SK-N-SH treated with all-trans-retinoic acid at 6 μM for 48 hours (cell line): ENCODE data around the gene ZNF217.
"Not testable (repeated sequence)": the region's sequence is repeated elsewhere in the genome, so short reads cannot be mapped to it uniquely, and the experiment has no call there.

Experiments
- ATAC-seq: fragments of 200-7000 bp; cut with Tn5 transposase; 3 replicates; pipeline ENCODE4 v1.9.1; 2020; ENCODE audit warnings: mild to moderate bottlenecking, moderate library complexity
- ARNTL ChIP-seq: fragments of 450-650 bp; formaldehyde crosslinking; IDR thresholded peaks from 2 replicates; pipeline ENCODE4 v1.5.0; 2020; ENCODE audit warnings: low read depth, mild to moderate bottlenecking, moderate library complexity, borderline replicate concordance
- BACH2 ChIP-seq: fragments of 250-450 bp; sonication (Bioruptor Pico); IDR thresholded peaks from 2 replicates; pipeline ENCODE4 v1.9.0; 2021; ENCODE audit warnings: mild to moderate bottlenecking, borderline replicate concordance
- CREB5 ChIP-seq: fragments of 250-450 bp; sonication (Bioruptor Pico); IDR thresholded peaks from 2 replicates; pipeline ENCODE4 v1.5.1; 2020; ENCODE audit warnings: low read depth, mild to moderate bottlenecking, moderate library complexity
- CSDC2 ChIP-seq: fragments of 250-450 bp; sonication (Bioruptor Pico); IDR thresholded peaks from 2 replicates; pipeline ENCODE4 v1.5.0; 2020; ENCODE audit warnings: mild to moderate bottlenecking, moderate library complexity
- CSRNP3 ChIP-seq: fragments of 250-450 bp; sonication (Bioruptor Pico); IDR thresholded peaks from 2 replicates; pipeline ENCODE4 v1.5.1; 2021; ENCODE audit warnings: mild to moderate bottlenecking, moderate library complexity
- ESRRG ChIP-seq: fragments of 250-450 bp; sonication (Bioruptor Pico); IDR thresholded peaks from 2 replicates; pipeline ENCODE4 v1.6.1; 2021; ENCODE audit warnings: mild to moderate bottlenecking
- ISL1 ChIP-seq: fragments of 250-450 bp; sonication (Bioruptor Pico); IDR thresholded peaks from 2 replicates; pipeline ENCODE4 v2.1.2; 2022; ENCODE audit warnings: mild to moderate bottlenecking, moderate library complexity
- OSR1 ChIP-seq: fragments of 250-450 bp; sonication (Bioruptor Pico); IDR thresholded peaks from 2 replicates; pipeline ENCODE4 v1.8.0; 2022; ENCODE audit warnings: moderate library complexity, mild to moderate bottlenecking, inconsistent platforms
- PATZ1 ChIP-seq: fragments of 250-450 bp; sonication (Bioruptor Pico); IDR thresholded peaks from 2 replicates; pipeline ENCODE4 v1.8.0; 2020; ENCODE audit warnings: mild to moderate bottlenecking, moderate library complexity, borderline replicate concordance
- POU6F1 ChIP-seq: fragments of 250-450 bp; sonication (Bioruptor Pico); IDR thresholded peaks from 2 replicates; pipeline ENCODE4 v1.8.0; 2021; ENCODE audit warnings: low read depth, mild to moderate bottlenecking, moderate library complexity, borderline replicate concordance
- RARB ChIP-seq: fragments of 250-450 bp; sonication (Bioruptor Pico); IDR thresholded peaks from 2 replicates; pipeline ENCODE4 v1.8.0; 2021; ENCODE audit warnings: mild to moderate bottlenecking, moderate library complexity
- SNAI2 ChIP-seq: fragments of 250-450 bp; sonication (Bioruptor Pico); IDR thresholded peaks from 2 replicates; pipeline ENCODE4 v1.5.0; 2020; ENCODE audit warnings: mild to moderate bottlenecking, moderate library complexity
- TCF4 ChIP-seq: fragments of 250-450 bp; sonication (Bioruptor Pico); IDR thresholded peaks from 2 replicates; pipeline ENCODE4 v1.8.0; 2021; ENCODE audit warnings: mild to moderate bottlenecking, moderate library complexity, borderline replicate concordance
- TSHZ2 ChIP-seq: fragments of 250-450 bp; sonication (Bioruptor Pico); IDR thresholded peaks from 2 replicates; pipeline ENCODE4 v1.5.0; 2020; ENCODE audit warnings: mild to moderate bottlenecking, moderate library complexity
- ZC3H10 ChIP-seq: fragments of 250-450 bp; sonication (Bioruptor Pico); IDR thresholded peaks from 2 replicates; pipeline ENCODE4 v1.5.1; 2021; ENCODE audit warnings: mild to moderate bottlenecking, moderate library complexity
- ZFP3 ChIP-seq: fragments of 250-450 bp; sonication (Bioruptor Pico); IDR thresholded peaks from 2 replicates; pipeline ENCODE4 v1.5.0; 2020; ENCODE audit warnings: mild to moderate bottlenecking, moderate library complexity
- ZFP30 ChIP-seq: fragments of 450-650 bp; formaldehyde crosslinking; IDR thresholded peaks from 2 replicates; pipeline ENCODE4 v1.5.0; 2022; ENCODE audit warnings: mild to moderate bottlenecking, moderate library complexity
- ZNF565 ChIP-seq: fragments of 450-650 bp; formaldehyde crosslinking; conservative IDR thresholded peaks from 2 replicates; pipeline ENCODE4 v1.5.0; 2020; ENCODE audit warnings: low read depth, mild to moderate bottlenecking, moderate library complexity
- ZNF70 ChIP-seq: fragments of 450-650 bp; formaldehyde crosslinking; IDR thresholded peaks from 2 replicates; pipeline ENCODE4 v1.5.0; 2020; ENCODE audit warnings: mild to moderate bottlenecking, moderate library complexity
- ZNF8 ChIP-seq: fragments of 450-650 bp; formaldehyde crosslinking; IDR thresholded peaks from 2 replicates; pipeline ENCODE4 v1.5.0; 2020; ENCODE audit warnings: mild to moderate bottlenecking, moderate library complexity

ZNF217 gene

GRCh38 chr20:53621482-53622246 lies 28.0 kb upstream of the ZNF217 start:
- TF ChIP-seq ZNF70 (CRISPR knock-in tag) (no peak), SNAI2 (CRISPR knock-in tag) (no peak), ISL1 (CRISPR knock-in tag) (peak; percentile 78), ZFP3 (CRISPR knock-in tag) (peak; percentile 72), ZFP30 (CRISPR knock-in tag) (no peak), POU6F1 (CRISPR knock-in tag) (no peak), CSDC2 (CRISPR knock-in tag) (peak; percentile 55; the same call in 1 of the 2 replicates), ARNTL (CRISPR knock-in tag) (no peak), ZC3H10 (CRISPR knock-in tag) (0 out of 2 replicates have a peak, but pooled peaks have one; percentile 40), ZNF565 (no peak), BACH2 (CRISPR knock-in tag) (no peak), OSR1 (no peak), TCF4 (CRISPR knock-in tag) (no peak), TSHZ2 (CRISPR knock-in tag) (0 out of 2 replicates have a peak, but pooled peaks have one; percentile 40), ZNF8 (no peak), RARB (CRISPR knock-in tag) (no peak), PATZ1 (CRISPR knock-in tag) (peak; percentile 41; the same call in 1 of the 2 replicates)
- peak; percentile 72 for ATAC-seq

GRCh38 chr20:53618490-53619000 lies 24.9 kb upstream of the ZNF217 start:
- ATAC-seq: not testable (repeated sequence)

GRCh38 chr20:53617791-53618489 lies 24.3 kb upstream of the ZNF217 start:
- ATAC-seq: no peak
- no peak for TF ChIP-seq ISL1 (CRISPR knock-in tag)
- no peak for TF ChIP-seq CREB5
- no peak for TF ChIP-seq ZFP30 (CRISPR knock-in tag)
- TF ChIP-seq CSRNP3 (CRISPR knock-in tag): no peak
- TF ChIP-seq POU6F1 (CRISPR knock-in tag): no peak
- TF ChIP-seq OSR1: no peak
- no peak for TF ChIP-seq ESRRG (CRISPR knock-in tag)
- no peak for TF ChIP-seq RARB (CRISPR knock-in tag)
- TF ChIP-seq SNAI2 (CRISPR knock-in tag): no peak
- no peak for TF ChIP-seq PATZ1 (CRISPR knock-in tag)
- TF ChIP-seq ZC3H10 (CRISPR knock-in tag): no peak
- TF ChIP-seq BACH2 (CRISPR knock-in tag): no peak
- no peak for TF ChIP-seq ARNTL (CRISPR knock-in tag)
- no peak for TF ChIP-seq ZNF565
- TF ChIP-seq ZNF70 (CRISPR knock-in tag): no peak
